HL-60 (cell line): ENCODE data around the gene HTR7.

Source experiments
- DNase-seq, 2 experiments: peaks; one replicate each; pipeline ENCODE4 v3.0.0-alpha.2; 2010 to 2020; ENCODE audit warnings: low read depth in 1 of 2, low spot score in 1 of 2
- H3K27ac ChIP-seq: fragments of 250-450 bp; sonication (Bioruptor Pico); replicated peaks from 2 replicates; pipeline ENCODE4 v1.5.1; 2020; ENCODE audit warnings: mild to moderate bottlenecking, moderate library complexity
- H3K27me3 ChIP-seq: fragments of 250-450 bp; sonication (Bioruptor Pico); 2 replicates; pipeline ENCODE4 v1.5.1; 2021; ENCODE audit warnings: mild to moderate bottlenecking, moderate library complexity; ENCODE audit not compliant: insufficient read depth, poor library complexity, severe bottlenecking
- H3K4me3 ChIP-seq: replicated peaks from 2 replicates; pipeline ENCODE4 v1.5.1; 2011; ENCODE audit warnings: mild to moderate bottlenecking, control low read depth, low read length; ENCODE audit not compliant: insufficient read depth
- CTCF ChIP-seq: IDR thresholded peaks from one replicate; pipeline ENCODE4 v1.5.1; 2011; ENCODE audit warnings: low read length, control low read depth, inconsistent platforms; ENCODE audit not compliant: insufficient read depth
- GABPA ChIP-seq: IDR thresholded peaks from 2 replicates; pipeline ENCODE4 v1.6.1; 2012; ENCODE audit warnings: low read depth
- POLR2AphosphoS5 ChIP-seq: IDR thresholded peaks from 2 replicates; pipeline ENCODE4 v1.6.1; 2012; ENCODE audit warnings: low read depth
- REST ChIP-seq: IDR thresholded peaks from 2 replicates; pipeline ENCODE4 v1.6.1; 2012; ENCODE audit warnings: low read depth; ENCODE audit not compliant: insufficient replicate concordance
- SPI1 ChIP-seq: IDR thresholded peaks from 2 replicates; pipeline ENCODE4 v1.6.1; 2012; ENCODE audit warnings: low read depth, mild to moderate bottlenecking, borderline replicate concordance

HTR7 gene

GRCh38 chr10:90887555-90887954, 29.7 kb upstream of the HTR7 start:
- H3K27ac ChIP-seq: no peak overlapping the region
- no peak for DNase-seq
- H3K27me3 ChIP-seq: no peaks in the 10 kb centered on the region
- H3K4me3 ChIP-seq: no peak overlapping the region
- no peak for TF ChIP-seq CTCF
- no peak for TF ChIP-seq REST
- TF ChIP-seq GABPA: no peak
- no peak for TF ChIP-seq SPI1
- no peak for TF ChIP-seq POLR2AphosphoS5

- Histone ChIP-seq H3K27me3 (no peaks in the 10 kb centered on the region), H3K27ac (no peak overlapping the region), H3K4me3 (no peak overlapping the region)
- TF ChIP-seq REST: no peak
- no peak for TF ChIP-seq POLR2AphosphoS5
- no peak for TF ChIP-seq GABPA
- no peak for TF ChIP-seq SPI1
- TF ChIP-seq CTCF: no peak
- no peak for DNase-seq
Observed at GRCh38 chr10:90885176-90885575, 27.3 kb upstream of the HTR7 start.

GRCh38 chr10:90884431-90884830, 26.6 kb upstream of the HTR7 start:
- TF ChIP-seq SPI1: no peak
- no peak for TF ChIP-seq REST
- no peak for TF ChIP-seq GABPA
- TF ChIP-seq POLR2AphosphoS5: no peak
- TF ChIP-seq CTCF: no peak
- Histone ChIP-seq H3K4me3 (no peak overlapping the region), H3K27ac (no peak overlapping the region), H3K27me3 (no peaks in the 10 kb centered on the region)
- DNase-seq: no peak
